Fibroblast of villous mesenchyme (primary cell): ENCODE results near the gene ABR. TPM values are rescaled to one million over a fixed set of nuclear protein-coding genes. Genes with fewer than 3 reads are reported as not detected.

Experiments used
- DNase-seq: peaks from one replicate; pipeline ENCODE4 v3.0.0-alpha.2; 2010; ENCODE audit warnings: low read depth
- H3K4me3 ChIP-seq: 2 replicates; pipeline ENCODE4 v1.5.1; 2011; ENCODE audit warnings: low read depth, mild to moderate bottlenecking, low read length
- small RNA-seq: library from RNA; depleted of rRNA; stranded (forward); fragments of <200 nt; gene quantifications from one replicate; pipeline ENCODE3, GENCODE V24; 2012
- total RNA-seq: library from RNA; depleted of rRNA; stranded (reverse); fragments of >200 nt; gene quantifications from 2 replicates; pipeline ENCODE4 v1.2.3, GENCODE V29; 2012
- TF ChIP-seq, protein P1 (sequence below): IDR thresholded peaks from 2 replicates; pipeline ENCODE4 v1.5.1; 2012; ENCODE audit warnings: low read depth, mild to moderate bottlenecking, low read length; ENCODE audit not compliant: insufficient read depth

Gene ABR
- total RNA-seq, 1 donor, result 51.8 TPM

DNA sequence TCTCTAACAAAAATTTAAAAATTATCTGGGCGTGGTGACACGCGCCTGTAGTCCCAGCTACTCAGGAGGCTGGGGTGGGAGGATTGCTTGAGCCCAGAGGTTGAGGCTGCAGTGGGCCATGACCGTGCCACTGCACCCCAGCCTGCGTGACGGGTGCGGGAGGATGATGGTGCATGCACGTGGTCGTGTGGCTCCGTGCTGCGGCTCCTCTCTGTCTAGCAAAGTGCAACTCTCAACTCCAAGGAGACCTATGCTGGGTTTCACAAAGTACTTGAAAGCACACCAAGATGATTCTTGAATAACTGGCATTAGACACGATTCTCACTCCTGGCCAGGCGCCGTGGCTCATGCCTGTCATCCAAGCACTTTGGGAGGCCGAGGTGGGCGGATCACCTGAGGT, 226.0 kb downstream of the ABR start:
- no peak overlapping the region for H3K4me3 ChIP-seq
- DNase-seq, result no peak
- TF ChIP-seq, protein P1, sequence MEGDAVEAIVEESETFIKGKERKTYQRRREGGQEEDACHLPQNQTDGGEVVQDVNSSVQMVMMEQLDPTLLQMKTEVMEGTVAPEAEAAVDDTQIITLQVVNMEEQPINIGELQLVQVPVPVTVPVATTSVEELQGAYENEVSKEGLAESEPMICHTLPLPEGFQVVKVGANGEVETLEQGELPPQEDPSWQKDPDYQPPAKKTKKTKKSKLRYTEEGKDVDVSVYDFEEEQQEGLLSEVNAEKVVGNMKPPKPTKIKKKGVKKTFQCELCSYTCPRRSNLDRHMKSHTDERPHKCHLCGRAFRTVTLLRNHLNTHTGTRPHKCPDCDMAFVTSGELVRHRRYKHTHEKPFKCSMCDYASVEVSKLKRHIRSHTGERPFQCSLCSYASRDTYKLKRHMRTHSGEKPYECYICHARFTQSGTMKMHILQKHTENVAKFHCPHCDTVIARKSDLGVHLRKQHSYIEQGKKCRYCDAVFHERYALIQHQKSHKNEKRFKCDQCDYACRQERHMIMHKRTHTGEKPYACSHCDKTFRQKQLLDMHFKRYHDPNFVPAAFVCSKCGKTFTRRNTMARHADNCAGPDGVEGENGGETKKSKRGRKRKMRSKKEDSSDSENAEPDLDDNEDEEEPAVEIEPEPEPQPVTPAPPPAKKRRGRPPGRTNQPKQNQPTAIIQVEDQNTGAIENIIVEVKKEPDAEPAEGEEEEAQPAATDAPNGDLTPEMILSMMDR, result no peak

Small RNA genes lying within 50 kb of the gene (small RNA-seq; reads per million reads assigned to genes)
- gene AC016292.2 (not detected), gene MIR3183 (not detected), gene RF00017 (not detected)

Other genes with a start within 250 kb of the ABR start
- 91.5 and 124 TPM in 2 replicates for gene NXN, start 200.2 kb downstream of the ABR start, total RNA-seq
- 16.8 and 20.3 TPM in 2 replicates for gene TIMM22, start 182.9 kb downstream of the ABR start, total RNA-seq
- gene BHLHA9, start 90.5 kb upstream of the ABR start, total RNA-seq, result not detected in 2 replicates
- not detected in 2 replicates for gene TRARG1, start 99.7 kb upstream of the ABR start, total RNA-seq
- gene YWHAE, start 220.2 kb upstream of the ABR start, total RNA-seq, result 458 and 562 TPM in 2 replicates